Coronary artery (tissue), 2 donors: ENCODE data around the gene OR8B8.

Source experiments
- DNase-seq: peaks from one replicate; pipeline ENCODE4 v3.0.0-alpha.2; 2017; ENCODE audit warnings: low spot score
- H3K27ac ChIP-seq, 2 donors: fragments of 200-600 bp; sonication (generic); one replicate each; pipeline ENCODE4 v1.5.1; 2016 to 2019
- H3K4me3 ChIP-seq: fragments of 200-600 bp; sonication (generic); 2 replicates; pipeline ENCODE4 v1.5.1; 2016; ENCODE audit warnings: mild to moderate bottlenecking, moderate library complexity
- TF ChIP-seq, protein P1 (sequence below): fragments of 200-600 bp; sonication (generic); IDR thresholded peaks from one replicate; pipeline ENCODE4 v1.5.1; 2019; ENCODE audit warnings: antibody characterized with exemption

Gene OR8B8, protein sequence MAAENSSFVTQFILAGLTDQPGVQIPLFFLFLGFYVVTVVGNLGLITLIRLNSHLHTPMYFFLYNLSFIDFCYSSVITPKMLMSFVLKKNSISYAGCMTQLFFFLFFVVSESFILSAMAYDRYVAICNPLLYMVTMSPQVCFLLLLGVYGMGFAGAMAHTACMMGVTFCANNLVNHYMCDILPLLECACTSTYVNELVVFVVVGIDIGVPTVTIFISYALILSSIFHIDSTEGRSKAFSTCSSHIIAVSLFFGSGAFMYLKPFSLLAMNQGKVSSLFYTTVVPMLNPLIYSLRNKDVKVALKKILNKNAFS

DNA sequence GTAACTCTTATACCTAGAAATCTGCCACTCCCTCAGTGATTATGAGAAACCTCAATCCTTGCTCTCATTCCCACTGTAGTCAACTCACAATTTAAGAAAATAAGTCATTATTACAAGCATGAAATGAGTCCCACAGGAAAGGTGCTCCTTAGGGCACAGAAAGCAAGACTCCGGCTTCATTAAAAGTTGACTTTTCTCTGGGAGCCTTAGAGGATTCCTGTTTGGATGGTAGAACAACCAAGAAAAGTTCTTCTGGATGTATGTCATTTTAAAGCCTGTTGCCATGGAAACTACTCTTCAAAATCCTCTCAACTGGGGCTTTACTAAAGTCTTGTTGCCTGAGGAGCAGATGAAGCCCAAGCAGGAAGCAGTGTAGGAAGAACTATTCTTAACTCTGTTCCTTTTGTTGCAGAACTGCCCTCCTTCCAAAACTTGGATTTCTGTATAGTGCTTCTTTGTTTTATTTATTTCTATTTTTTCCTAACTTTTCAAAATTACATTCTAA lies at the start of gene OR8B8:
OR8B8 (minus strand) TSS at position 51 of the 505 bp plus-strand sequence. CDS start 4,611 bp downstream, outside the sequence.
- DNase-seq: no peak
- H3K27ac ChIP-seq: no peak within 1 kb of the TSS
- H3K4me3 ChIP-seq: no peak within 1 kb of the TSS
- TF ChIP-seq, protein P1, sequence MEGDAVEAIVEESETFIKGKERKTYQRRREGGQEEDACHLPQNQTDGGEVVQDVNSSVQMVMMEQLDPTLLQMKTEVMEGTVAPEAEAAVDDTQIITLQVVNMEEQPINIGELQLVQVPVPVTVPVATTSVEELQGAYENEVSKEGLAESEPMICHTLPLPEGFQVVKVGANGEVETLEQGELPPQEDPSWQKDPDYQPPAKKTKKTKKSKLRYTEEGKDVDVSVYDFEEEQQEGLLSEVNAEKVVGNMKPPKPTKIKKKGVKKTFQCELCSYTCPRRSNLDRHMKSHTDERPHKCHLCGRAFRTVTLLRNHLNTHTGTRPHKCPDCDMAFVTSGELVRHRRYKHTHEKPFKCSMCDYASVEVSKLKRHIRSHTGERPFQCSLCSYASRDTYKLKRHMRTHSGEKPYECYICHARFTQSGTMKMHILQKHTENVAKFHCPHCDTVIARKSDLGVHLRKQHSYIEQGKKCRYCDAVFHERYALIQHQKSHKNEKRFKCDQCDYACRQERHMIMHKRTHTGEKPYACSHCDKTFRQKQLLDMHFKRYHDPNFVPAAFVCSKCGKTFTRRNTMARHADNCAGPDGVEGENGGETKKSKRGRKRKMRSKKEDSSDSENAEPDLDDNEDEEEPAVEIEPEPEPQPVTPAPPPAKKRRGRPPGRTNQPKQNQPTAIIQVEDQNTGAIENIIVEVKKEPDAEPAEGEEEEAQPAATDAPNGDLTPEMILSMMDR: no peak

GRCh38 chr11:124493016-124493655 lies 47.6 kb upstream of the OR8B8 start:
- DNase-seq: no peak
- TF ChIP-seq, protein P1: no peak
- H3K4me3 ChIP-seq: no peak overlapping the region
- H3K27ac ChIP-seq: no peak overlapping the region

DNA sequence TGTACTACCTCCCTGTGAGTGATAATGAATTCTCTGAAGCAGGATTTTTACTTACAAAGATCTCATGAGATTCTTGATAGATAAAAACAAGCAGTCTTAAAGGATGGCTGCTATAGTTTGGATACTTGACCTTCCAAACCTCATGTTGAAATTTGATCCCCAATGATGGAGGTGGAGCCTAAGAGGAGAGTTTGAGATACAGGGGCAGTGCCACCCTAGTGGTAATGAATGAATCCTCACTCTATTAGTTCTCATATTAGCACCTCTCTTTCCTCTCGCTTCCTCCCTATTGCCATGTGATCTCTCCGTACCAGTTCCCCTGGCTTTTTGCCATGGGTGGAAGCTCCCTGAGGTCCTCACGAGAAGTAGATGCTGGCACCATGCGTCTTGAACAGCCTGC lies 37.9 kb upstream of the OR8B8 start:
- TF ChIP-seq, protein P1: no peak
- no peak for DNase-seq
- Histone ChIP-seq H3K4me3 (no peak overlapping the region), H3K27ac (no peak overlapping the region)

GRCh38 chr11:124482362-124483147 lies 37.1 kb upstream of the OR8B8 start:
- no peak for DNase-seq
- Histone ChIP-seq H3K27ac (no peak overlapping the region), H3K4me3 (no peak overlapping the region)
- TF ChIP-seq, protein P1: no peak

- no peak for DNase-seq
- no peak overlapping the region for H3K27ac ChIP-seq
- peak overlapping the region; percentile 54 for H3K4me3 ChIP-seq
- TF ChIP-seq, protein P1: no peak
Observed at GRCh38 chr11:124481365-124482323, 36.1 kb upstream of the OR8B8 start.

GRCh38 chr11:124479561-124479960 lies 34.1 kb upstream of the OR8B8 start:
- Histone ChIP-seq H3K4me3 (no peak overlapping the region), H3K27ac (no peak overlapping the region)
- no peak for DNase-seq
- TF ChIP-seq, protein P1: no peak
